Transverse colon (tissue), 4 donors: ENCODE data around the gene ZNF678. TPM values are rescaled to one million over a fixed set of nuclear protein-coding genes. Genes with fewer than 3 reads are reported as not detected.

Experiments used
- DNase-seq: peaks from one replicate; pipeline ENCODE4 v3.0.0-alpha.2; 2019
- H3K27ac ChIP-seq, 4 donors: fragments of 200-600 bp; sonication (generic); 2 replicates each; pipeline ENCODE4 v1.5.1; 2016 to 2018; ENCODE audit warnings: inconsistent platforms in 4 of 4
- H3K27me3 ChIP-seq: fragments of 200-600 bp; sonication (generic); 2 replicates; pipeline ENCODE4 v1.5.1; 2017; ENCODE audit warnings: inconsistent platforms
- H3K36me3 ChIP-seq, 4 donors: fragments of 200-600 bp; sonication (generic); 2 replicates each; pipeline ENCODE4 v1.5.1; 2017 to 2019; ENCODE audit warnings: inconsistent platforms in 4 of 4
- H3K4me1 ChIP-seq, 4 donors: fragments of 200-600 bp; sonication (generic); 2 replicates each; pipeline ENCODE4 v1.5.1; 2017 to 2020; ENCODE audit warnings: inconsistent platforms in 4 of 4
- H3K4me3 ChIP-seq, 4 donors: fragments of 200-600 bp; sonication (generic); 1 replicate in 1 of 4; 2 replicates in 3 of 4; pipeline versions ENCODE4 v1.5.1 to v1.6.1; 2017 to 2019; ENCODE audit warnings: inconsistent platforms in 4 of 4
- H3K9me3 ChIP-seq, 2 donors: fragments of 200-600 bp; sonication (generic); 2 replicates each; pipeline ENCODE4 v1.5.1; 2017 to 2019; ENCODE audit warnings: inconsistent platforms in 2 of 2
- EP300 ChIP-seq: sonication (generic); formaldehyde crosslinking; IDR thresholded peaks from one replicate; pipeline ENCODE4 v1.6.1; 2017; ENCODE audit warnings: antibody characterized with exemption, low read depth
- POLR2A ChIP-seq: fragments of 450-650 bp; IDR thresholded peaks from one replicate; pipeline ENCODE4 v1.6.1; 2016; ENCODE audit warnings: antibody characterized with exemption, mild to moderate bottlenecking, moderate library complexity
- POLR2AphosphoS5 ChIP-seq, 3 donors: sonication (generic); formaldehyde crosslinking; IDR thresholded peaks; one replicate each; pipeline ENCODE4 v1.6.1; 2016; ENCODE audit warnings: antibody characterized with exemption in 3 of 3
- WGBS, 2 donors: methylation state at CpG; one replicate each; pipeline ENCODE4 v1.1.5; 2018; ENCODE audit warnings: low coverage in 1 of 2; 5-methylcytosine and 5-hydroxymethylcytosine counted together
- in situ Hi-C, 4 donors: fragments of 200-750 bp; cut with MboI; loops; one replicate each; pipeline versions ENCODE4 v1.15.0 to v1.15.1; 2017; ENCODE audit warnings: low sequenced_read_pairs in 3 of 4, low pct_ligation_motif_present in 1 of 4, low pct_unique_long_range_greater_than_20kb in 1 of 4
- intact Hi-C: fragments of 100-400 bp; cut with DNase I; formaldehyde crosslinking; loops from one replicate; pipeline ENCODE4 v1.15.1; 2023; ENCODE audit warnings: low total_unique reads
- total RNA-seq, 4 donors: library from RNA; depleted of rRNA; stranded (reverse); fragments of >200 nt; gene quantifications; one replicate each; pipeline ENCODE4 v1.1.0, GENCODE V29; 2016
- TF ChIP-seq, protein P1 (sequence below), 5 experiments: fragments of 200-600 bp in 3 of 5; fragments of 450-650 bp in 2 of 5; sonication (generic) in 3 of 5; IDR thresholded peaks; 1 replicate in 2 of 5; 2 replicates in 3 of 5; pipeline ENCODE4 v1.5.1; 2016 to 2017; ENCODE audit warnings: antibody characterized with exemption in 5 of 5, inconsistent platforms in 3 of 5, mild to moderate bottlenecking in 2 of 5, moderate library complexity in 1 of 5

ZNF678 gene
- total RNA-seq, 4 donors from 2014 or later = 5.2 to 80.2 (median 14.7) TPM

DNA sequence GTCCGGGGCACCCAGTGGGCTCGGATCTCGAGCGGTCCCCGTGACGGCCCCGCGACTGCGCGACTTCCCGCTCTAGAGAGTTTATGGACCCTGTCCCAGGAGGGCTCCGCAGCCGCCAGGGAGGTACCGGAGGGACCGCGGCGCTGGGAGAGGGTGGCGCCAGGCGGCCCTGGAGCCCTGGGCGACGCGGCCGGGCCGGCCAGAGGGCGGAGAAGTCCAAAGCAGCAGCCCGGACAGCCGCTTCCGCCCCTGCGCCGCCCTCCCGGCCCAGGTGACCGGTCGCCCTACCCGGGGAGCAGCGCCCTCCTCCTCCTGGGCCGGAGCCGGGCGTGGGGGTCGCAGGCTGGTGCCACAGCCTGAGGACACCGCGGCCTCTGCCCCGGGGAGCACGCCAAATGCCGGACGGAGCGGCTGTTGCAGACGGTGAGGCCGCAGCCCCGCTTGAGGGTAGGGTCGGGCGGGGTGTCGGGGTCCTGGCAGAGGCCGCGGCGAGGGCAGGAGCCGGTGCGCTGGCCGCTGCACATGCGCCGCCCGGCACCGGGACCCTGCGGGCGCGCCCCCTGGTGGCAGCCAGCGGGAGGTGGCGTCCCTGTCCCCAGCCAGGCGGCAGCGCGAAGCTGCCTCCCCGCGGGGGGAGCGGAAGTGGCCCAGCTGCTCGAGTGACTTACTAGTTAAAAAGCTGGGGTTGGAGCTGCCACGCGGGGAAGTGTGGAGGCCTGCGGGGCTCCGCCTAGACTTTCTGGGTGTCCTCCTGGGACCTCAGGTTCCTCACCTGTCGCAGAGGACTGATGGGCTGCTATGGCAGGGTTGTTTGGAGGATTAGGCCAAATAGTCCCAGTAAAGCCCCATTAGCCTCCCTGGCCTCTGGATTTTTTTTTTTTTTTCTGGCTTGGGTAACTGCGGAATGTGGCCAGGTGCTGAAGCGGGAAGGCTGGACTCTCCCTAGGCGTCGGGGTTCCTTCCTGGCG, 20.9 kb upstream of the ZNF678 start:
- Histone ChIP-seq H3K36me3 (no peaks in the 10 kb centered on the region), H3K27ac (peak overlapping the region; percentile 67 to 82 (median 76)), H3K27me3 (no peaks in the 10 kb centered on the region), H3K4me1 (peaks cover 4 to 18% (median 10%) of the 10 kb centered on the region in 4 donors), H3K9me3 (no peaks in the 10 kb centered on the region), H3K4me3 (peak overlapping the region; percentile 49 to 85 (median 81))
- 11% methylated on average over 40 of the region's 84 CpGs; no CpG with 5 or more reads in 1 of the 2 donors for whole genome bisulfite sequencing, 2 donors
- TF ChIP-seq, protein P1, sequence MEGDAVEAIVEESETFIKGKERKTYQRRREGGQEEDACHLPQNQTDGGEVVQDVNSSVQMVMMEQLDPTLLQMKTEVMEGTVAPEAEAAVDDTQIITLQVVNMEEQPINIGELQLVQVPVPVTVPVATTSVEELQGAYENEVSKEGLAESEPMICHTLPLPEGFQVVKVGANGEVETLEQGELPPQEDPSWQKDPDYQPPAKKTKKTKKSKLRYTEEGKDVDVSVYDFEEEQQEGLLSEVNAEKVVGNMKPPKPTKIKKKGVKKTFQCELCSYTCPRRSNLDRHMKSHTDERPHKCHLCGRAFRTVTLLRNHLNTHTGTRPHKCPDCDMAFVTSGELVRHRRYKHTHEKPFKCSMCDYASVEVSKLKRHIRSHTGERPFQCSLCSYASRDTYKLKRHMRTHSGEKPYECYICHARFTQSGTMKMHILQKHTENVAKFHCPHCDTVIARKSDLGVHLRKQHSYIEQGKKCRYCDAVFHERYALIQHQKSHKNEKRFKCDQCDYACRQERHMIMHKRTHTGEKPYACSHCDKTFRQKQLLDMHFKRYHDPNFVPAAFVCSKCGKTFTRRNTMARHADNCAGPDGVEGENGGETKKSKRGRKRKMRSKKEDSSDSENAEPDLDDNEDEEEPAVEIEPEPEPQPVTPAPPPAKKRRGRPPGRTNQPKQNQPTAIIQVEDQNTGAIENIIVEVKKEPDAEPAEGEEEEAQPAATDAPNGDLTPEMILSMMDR (IDR thresholded peaks at IDR 0.05) = peak; percentile 64 to 98 (median 95)
- TF ChIP-seq POLR2A (no peak), POLR2AphosphoS5 (IDR thresholded peaks at IDR 0.05) (peak in 2 of 3 donors; percentile 38 to 52)
- peak; percentile 90 for DNase-seq
- intact Hi-C loops = no loop called here
- in situ Hi-C loops = no loop called here

DNA sequence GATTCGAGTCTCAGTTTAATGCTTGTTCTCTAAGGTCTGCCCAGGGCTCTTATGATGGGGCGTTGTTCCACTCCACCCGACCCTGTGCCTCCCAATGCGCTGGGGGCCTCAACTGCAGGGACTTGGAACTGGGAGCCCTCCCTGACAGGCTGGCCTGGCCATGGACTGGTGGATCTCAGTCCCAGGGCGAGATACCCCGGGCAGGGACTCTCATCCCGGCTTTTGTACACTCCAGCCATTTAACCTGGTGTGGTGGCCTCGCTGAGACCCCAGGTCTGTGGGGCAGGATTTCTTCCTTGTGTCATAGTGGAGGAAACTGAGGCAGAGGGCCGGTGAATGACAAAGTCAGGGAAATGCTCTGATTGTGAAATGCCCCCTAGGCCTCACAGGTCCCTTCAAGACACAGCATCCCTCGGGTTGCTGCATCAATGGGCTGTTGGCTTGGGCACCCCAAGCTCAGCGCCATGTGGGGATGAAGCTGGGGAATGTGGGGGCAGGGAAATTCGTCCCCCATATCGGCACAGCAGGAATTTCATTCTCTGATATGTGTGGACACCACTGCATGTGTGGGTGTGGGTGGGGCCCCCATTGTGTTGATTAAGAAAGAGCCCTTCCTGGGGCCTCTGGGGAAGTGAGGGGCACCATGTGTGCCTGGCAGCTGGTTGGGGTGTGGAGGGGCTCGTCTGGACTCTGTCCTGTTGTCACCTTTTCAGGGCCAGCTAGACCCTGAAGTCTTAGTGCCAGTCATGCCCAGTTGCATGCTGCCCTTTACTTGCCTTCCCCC, 19.9 kb upstream of the ZNF678 start:
- no peaks in the 10 kb centered on the region for H3K36me3 ChIP-seq
- 93% methylated on average over 11 of the region's 14 CpGs; no CpG with 5 or more reads in 1 of the 2 donors for WGBS, 2 donors
- peak overlapping the region in 2 of 4 donors; percentile 71 to 82 for H3K27ac ChIP-seq
- no peak overlapping the region for H3K4me3 ChIP-seq
- no peaks in the 10 kb centered on the region for H3K9me3 ChIP-seq
- no peak for TF ChIP-seq EP300
- TF ChIP-seq POLR2AphosphoS5 (IDR thresholded peaks at IDR 0.05) = no peak
- TF ChIP-seq, protein P1 (IDR thresholded peaks at IDR 0.05) = no peak
- TF ChIP-seq POLR2A = no peak
- in situ Hi-C loops = no loop called here
- peaks cover 4 to 20% (median 17%) of the 10 kb centered on the region in 4 donors for H3K4me1 ChIP-seq
- no peak for DNase-seq
- H3K27me3 ChIP-seq = no peaks in the 10 kb centered on the region
- intact Hi-C loops = no loop called here

DNA sequence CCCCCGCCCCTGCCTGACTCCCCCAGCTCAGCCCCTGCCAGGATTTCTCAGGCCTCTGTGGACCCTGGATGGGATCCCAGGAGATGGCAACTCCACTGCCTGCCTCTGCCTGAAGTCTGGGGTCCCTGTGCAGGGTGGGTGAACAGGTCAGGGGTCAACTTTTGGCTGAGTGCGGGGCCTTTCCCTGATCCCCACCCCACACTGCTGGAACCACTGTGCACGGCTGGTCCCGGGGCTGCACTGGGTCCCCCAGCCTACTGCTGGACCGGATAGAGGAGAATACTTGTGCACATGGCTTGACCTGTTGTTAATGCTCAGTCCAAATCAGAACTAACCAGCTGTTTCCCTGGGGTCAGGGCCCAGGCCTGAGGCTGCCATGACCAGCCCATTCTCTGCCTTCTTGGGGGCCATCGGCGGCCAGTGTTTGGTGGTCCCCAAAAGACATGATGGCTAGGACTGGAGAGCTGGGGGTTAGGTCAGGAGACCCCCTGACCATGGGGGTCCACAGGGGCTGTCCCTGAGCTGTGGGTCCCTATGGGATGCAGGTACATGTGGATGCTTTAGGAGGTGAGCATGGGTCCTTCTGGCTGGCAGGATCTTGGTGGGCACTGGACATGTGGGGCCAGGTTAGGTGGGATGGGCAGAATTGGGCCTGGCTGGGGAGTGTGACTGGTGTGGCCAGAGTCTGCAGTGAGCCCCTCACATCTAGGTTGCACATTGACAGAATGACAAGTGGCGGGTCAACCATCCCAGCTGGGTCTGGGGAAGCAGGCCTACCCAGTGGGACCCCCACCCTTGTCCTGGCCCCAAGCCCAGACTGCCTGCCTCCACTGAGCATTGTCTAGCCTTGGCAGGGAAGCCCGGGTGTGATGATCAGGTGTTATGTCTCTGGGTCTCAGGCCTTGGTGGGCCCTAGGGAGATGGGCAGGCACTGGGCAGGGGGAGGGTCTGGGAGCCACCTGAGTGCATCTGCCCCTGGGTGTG, 19.0 kb upstream of the ZNF678 start:
- TF ChIP-seq EP300 = no peak
- intact Hi-C loops = no loop called here
- in situ Hi-C loops = no loop called here
- Histone ChIP-seq H3K27me3 (no peaks in the 10 kb centered on the region), H3K9me3 (no peaks in the 10 kb centered on the region), H3K27ac (no peak overlapping the region), H3K4me1 (peaks cover 8 to 29% (median 20%) of the 10 kb centered on the region in 4 donors), H3K36me3 (no peaks in the 10 kb centered on the region), H3K4me3 (no peak overlapping the region)
- no peak for DNase-seq
- WGBS, 2 donors = 87% methylated on average over 7 of the region's 9 CpGs; no CpG with 5 or more reads in 1 of the 2 donors

DNA sequence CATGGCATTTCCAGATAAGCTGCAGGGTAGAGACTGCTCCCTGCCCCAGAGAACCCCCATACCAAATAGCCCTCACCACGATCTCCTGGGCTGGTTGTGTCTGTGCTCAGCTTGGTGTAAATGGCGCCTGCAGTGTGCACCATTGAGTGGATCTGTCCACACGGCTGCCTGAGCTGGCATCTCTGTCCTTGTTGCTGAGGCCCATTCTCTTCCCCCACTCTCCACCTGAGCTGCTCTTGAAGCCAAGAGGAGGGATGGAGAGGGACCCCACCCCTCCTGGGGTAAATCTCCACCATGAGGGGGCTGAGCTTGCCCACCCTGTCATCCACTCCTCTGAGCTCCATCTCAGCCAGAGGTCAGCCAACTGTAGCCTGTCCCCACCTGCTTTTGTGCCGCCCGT, 18.0 kb upstream of the ZNF678 start:
- intact Hi-C loops (no loop called here), in situ Hi-C loops (no loop called here)
- 95% methylated on average over 5 of the region's 5 CpGs; no CpG with 5 or more reads in 1 of the 2 donors for WGBS, 2 donors
- TF ChIP-seq EP300 (no peak), POLR2AphosphoS5 (IDR thresholded peaks at IDR 0.05) (no peak), POLR2A (no peak)
- TF ChIP-seq, protein P1 (IDR thresholded peaks at IDR 0.05) = no peak
- Histone ChIP-seq H3K27ac (no peak overlapping the region), H3K9me3 (no peaks in the 10 kb centered on the region), H3K27me3 (no peaks in the 10 kb centered on the region), H3K4me1 (peaks cover 12 to 39% (median 25%) of the 10 kb centered on the region in 4 donors), H3K4me3 (no peak overlapping the region), H3K36me3 (no peaks in the 10 kb centered on the region)
- DNase-seq = no peak
